GM18499 (cell line): ENCODE data around the gene CTLA4.

Experiments
- ATAC-seq: cut with Tn5 transposase; IDR thresholded peaks from one replicate; pipeline ENCODE4 v1.9.1; 2021; ENCODE audit warnings: moderate number of reproducible peaks; ENCODE audit not compliant: insufficient read depth, unreplicated experiment

The CTLA4 gene

GRCh38 chr2:203867561-203868200, at the start of gene CTLA4:
Gene CTLA4 (plus strand): TSS chr2:203867771. CDS start chr2:203867943, 172 bp downstream.
- ATAC-seq: no peak

DNA sequence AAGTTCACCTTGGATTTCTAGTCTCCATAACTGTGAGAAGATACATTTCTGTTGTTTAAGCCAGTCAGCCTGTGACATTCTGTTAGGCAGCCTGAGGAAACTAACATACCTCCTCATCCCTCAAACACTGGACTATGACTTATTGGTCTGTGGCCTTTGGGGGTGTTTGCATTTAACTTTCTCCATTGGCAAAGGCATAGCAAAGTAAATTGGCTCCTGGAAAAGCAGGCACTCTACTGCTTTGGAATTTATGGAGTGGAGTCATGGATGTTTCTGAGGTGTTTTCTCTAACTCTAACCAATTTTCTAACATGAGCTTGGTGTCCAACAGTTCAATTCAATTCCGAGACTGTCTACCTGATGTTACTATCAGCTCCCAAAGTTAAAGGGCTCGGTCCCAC, 48.9 kb upstream of the CTLA4 start:
- no peak for ATAC-seq

DNA sequence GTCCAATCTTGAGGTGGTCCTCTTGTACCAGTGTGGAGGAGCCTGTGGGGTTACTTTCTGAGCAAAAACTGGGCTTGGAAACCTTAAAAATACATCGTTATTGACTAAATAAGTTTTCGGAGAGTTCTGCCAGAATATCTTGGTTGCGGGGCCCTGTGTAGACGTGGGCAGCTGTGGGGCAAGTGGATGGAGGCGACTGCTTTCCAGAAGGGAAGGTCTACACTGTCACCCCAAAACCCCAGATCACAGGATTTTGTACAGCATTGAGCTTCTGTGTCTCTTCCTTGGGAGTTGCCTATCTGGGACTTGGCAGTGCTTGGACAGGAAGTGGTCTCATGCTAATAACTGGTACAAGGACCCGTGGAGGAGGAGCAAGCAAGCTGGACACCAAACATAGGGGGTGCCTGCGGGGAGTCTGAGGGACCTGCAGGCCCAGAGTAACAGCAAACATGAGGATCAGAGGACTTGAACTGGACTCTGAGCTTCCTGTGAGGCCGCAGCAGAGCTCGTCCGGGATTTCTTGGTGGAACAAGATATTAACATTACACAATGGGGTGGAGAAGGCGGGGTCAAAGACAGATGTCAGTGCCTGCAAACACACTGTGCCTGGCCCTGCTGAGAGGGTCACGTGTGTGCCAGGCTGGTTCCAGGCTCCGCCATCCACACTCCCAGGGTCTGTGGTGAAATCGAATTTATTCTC, 48.0 kb upstream of the CTLA4 start:
- ATAC-seq: no peak

- peak; percentile 81 for ATAC-seq
Measured at GRCh38 chr2:203820969-203821368, 46.6 kb upstream of the CTLA4 start.

DNA sequence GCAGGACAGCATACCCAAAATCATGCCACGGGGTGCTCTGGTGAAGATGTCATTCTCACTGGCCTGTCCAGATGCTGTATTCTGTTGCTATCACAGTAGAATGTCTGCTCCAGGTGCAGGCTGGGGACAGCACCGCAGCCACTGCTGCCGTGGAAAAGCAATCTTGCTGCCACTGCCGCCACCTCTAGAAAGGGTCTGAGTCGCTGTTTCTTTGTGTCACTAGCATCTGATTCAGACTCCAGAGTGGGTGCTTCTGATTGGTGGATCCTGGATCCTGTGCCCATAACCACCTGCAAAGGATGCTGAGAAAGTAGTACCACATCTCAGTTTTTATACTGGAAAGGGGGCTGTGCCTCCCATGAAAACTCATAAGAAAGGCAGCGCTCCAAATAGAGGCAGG, 45.3 kb upstream of the CTLA4 start:
- no peak for ATAC-seq

DNA sequence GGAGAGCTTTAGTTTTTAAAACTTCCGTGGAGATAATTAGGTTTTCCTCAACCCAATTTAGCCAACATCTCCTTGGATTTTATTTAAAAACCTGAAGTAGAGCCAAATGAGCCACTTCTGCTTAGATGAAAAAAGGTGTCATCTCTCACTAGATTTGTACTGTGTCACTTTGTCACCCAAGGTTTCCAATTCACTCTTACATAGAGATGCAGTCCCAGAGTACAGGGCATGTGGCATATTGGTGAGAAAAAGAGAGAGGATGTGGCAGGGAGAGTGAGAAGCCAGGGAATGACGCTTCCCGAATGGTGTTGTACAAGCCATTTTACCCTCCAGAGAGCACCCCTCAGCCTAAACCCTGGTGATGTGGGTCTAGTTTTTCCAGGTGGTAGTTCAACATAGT, 44.4 kb upstream of the CTLA4 start:
- no peak for ATAC-seq

DNA sequence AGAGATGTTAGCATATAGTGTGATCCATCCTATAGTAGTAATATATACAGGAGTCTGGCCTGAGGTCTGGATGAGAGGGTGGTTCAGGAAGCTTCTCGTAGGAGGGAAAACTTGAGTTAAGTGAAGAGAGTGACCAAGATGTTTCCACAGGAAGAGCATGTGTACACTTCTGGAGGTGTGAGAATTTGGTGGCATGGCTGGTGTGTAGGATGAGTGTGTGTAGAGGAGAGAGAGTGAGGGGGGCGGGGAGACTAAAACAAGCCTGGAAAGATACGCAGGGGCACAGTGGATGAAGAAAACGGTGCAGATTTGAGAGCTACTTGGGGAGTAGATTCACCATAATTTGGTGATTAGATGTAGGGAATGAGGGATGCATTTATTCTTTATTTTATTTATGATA, 43.5 kb upstream of the CTLA4 start:
- no peak for ATAC-seq

GRCh38 chr2:203824603-203825002, 43.0 kb upstream of the CTLA4 start:
- no peak for ATAC-seq

- ATAC-seq: no peak
Measured at GRCh38 chr2:203826704-203827103, 40.9 kb upstream of the CTLA4 start.

DNA sequence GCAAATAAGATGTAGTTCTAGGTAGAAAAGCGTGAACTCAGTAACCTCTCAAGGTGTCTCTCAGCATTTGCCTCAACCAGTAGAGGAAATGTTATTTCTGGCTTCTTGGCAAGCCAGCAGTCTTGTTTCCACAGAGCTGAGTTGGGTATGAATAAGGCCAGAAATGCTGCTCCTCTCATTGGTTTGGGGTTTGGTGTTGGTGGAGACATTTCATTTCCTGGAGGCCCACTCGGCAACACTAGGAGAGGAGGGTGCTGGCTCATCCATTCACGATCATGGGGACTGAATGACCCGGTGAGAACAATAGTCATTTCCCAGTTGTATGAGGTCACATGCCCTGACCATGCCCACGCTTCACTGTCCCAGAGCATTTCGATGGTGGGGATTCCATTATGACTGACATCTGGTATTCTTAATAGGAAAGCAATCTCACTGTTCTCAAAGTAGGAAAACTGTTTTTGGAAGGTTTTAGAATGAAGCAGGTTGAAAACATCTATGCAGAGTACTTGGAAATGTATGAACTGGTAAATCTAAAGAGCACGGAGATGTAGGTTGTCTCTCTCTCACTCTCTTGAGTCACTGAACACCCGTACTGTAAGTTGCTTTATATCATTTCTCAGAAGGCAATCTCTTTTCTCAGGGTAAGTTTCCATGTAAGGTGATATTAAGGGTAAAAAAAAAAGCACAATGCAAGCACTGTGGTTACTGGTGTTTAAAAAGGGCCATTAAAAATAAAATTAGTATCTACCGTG, 37.1 kb upstream of the CTLA4 start:
- no peak for ATAC-seq

GRCh38 chr2:203835420-203835819, 32.2 kb upstream of the CTLA4 start:
- ATAC-seq: no peak

DNA sequence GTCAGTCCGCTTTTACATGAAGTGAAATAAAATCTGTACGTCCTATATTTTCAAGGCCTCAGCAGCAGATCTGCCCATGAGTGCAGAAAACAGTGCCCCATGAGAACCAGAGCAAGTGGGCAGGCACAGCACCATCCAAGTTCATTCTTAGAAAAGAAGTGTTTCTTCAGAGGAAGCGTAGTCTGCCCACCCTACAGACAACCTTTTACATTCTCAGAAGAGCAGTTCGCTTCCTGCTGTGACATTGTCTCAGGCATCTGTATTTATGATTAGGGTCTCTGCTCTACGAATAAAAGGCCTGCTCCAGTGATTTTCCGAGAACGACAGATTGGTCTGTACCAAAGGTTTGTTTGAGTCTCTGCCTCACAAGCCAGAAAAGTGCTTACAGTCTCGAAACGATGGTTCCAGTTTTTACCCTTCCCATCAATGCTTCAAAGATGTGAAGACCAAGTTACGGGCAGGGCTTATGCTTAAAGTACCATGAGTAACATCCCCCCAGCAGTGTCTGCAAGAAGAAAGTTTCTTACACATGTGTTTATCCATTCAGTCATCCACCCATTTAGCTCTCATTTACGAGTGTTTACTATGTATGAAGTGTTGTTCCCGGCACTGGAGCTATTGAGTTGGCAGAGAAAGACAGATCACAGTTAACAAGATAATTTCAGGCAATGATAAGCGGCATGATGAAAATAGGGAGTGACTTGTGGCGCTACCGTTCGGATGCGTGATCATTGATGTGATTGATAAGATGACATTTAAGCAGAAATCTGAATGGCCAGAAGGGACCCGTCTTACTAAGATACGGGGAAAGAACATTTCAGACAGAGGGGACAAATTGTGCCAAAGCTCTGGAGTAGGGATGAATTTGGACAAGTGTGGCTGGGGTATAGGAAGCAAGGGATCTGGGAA, 31.4 kb upstream of the CTLA4 start:
- ATAC-seq: no peak

DNA sequence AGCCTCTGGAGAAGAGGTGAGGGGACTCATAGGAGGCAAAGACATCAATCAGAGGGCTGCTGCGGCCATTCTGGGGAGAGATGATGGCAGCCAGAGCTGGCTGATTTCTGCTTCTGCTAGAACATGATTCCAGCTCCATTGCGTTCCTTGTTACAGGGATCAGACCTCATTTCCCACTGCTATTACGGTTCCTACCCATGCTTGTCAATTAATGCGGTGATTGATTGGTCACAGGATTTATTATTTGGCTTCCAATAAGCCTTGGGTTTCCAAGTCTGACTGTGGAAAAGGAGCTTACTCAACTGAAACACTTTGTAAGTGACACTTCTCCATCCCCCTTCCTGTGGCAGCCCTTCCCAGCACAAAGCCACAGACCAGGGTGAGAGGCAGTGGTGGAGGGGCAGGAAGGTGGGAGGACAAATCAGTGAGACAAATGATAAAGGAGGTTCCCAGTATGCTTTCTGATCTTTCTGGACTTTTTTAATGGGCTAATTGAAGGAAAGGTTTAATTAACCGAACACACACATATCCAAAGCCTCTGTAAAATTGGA, 26.8 kb upstream of the CTLA4 start:
- no peak for ATAC-seq

GRCh38 chr2:203841654-203842053, 25.9 kb upstream of the CTLA4 start:
- no peak for ATAC-seq

DNA sequence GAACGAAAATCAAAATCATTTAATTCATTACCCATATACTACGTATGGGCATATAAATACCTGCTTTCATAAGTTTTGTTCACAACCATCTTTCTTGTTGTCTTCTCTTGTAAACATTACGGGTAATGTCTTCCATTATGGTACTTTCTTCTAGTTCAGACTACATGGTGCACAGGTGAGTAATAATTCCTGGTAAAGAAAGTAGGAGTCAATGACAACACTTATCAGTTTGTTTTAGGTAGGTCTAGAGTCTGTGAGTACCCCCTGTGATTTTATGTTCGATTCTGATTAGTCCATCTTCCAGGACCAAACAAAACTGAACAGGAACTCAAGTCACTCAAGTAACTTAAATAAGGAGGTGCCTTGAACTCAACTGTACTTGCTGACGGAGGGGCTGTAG, 25.2 kb upstream of the CTLA4 start:
- no peak for ATAC-seq

- no peak for ATAC-seq
Measured at GRCh38 chr2:203846490-203847105, 21.0 kb upstream of the CTLA4 start.

DNA sequence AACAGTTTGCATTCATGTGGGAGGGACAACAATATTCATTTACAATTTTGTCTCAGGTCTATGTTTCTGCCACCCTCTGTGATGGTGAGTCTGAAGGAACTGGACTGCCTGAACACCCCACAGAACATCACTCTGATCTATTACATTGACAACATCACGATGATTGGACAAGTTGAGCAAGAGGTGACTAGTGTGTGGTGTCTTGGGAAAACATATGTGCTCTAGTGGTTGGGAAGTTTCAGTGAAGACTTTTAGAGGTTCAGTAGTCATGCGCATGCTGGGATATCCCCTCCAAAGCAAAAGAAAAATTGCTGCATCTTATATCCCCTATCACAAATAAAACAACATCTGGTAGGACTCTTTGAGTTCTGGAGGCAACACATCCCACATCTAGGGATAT, 18.6 kb upstream of the CTLA4 start:
- ATAC-seq: no peak

GRCh38 chr2:203852760-203853159, 14.8 kb upstream of the CTLA4 start:
- no peak for ATAC-seq

DNA sequence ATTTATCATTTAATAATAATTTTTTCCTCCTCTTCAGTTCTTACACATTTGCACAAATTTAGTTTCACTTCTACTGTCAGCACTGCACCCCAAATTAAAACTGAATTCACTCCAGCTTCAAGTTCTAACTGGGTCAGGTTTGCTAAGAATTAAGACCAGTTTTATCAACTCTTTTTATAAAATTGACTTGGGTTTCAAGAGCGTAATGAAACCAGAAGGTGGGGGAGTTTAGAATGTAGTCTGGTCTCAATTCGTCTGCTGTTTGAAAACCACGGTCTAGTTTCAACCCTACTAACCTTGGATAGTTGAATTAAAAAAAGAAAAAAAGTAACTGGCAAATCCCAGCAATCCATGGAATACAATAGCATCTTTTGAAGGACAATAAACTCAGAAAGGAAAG, 14.3 kb upstream of the CTLA4 start:
- no peak for ATAC-seq

GRCh38 chr2:203853722-203854121, 13.8 kb upstream of the CTLA4 start:
- no peak for ATAC-seq
